ENCODE results near the gene SLC2A3.
"Not testable (repeated sequence)": the region's sequence is repeated elsewhere in the genome, so short reads cannot be mapped to it uniquely, and the experiment has no call there.

SLC2A3 gene

DNA sequence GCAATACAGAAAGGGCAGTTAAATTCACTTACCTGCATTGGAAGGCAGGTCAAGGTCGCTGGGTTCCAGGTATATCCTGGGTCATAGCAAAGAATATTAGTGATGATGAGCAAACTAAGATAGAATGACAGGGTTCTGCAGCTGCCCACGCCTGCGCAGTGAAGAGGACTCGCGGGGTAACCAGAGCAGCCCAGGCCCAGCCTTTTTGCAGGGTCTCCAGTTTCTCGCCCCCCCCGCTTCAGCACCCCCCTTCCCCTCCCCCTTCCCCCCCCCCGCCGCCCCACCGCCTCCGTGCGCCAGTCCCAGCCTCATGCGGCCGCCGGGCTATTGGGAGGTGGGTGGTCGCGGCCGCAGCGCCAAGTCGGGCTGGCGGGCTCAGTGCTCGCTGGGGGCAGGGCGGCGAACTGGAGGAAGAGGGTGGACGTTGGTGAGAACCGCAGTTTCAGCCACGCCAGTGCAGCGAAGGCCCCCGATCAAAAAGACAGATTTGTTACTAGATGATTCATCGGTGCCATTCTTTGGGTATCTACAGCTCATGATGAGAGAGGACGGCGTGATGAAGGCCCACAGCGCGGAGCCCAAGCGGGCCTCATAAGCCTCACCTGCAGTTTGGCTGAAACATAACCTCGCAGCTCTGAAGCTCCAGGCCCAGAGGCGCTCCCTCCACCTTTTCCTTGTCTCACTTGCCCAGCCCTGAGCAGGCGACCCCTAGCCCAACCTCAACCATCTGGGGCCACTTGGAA lies 20.2 kb downstream of the SLC2A3 start:
- peak; percentile 45 for DNase-seq

- not testable (repeated sequence) for DNase-seq
These were observed 25.9 kb downstream of the SLC2A3 start for GRCh38 chr12:7910106-7910505.

DNA sequence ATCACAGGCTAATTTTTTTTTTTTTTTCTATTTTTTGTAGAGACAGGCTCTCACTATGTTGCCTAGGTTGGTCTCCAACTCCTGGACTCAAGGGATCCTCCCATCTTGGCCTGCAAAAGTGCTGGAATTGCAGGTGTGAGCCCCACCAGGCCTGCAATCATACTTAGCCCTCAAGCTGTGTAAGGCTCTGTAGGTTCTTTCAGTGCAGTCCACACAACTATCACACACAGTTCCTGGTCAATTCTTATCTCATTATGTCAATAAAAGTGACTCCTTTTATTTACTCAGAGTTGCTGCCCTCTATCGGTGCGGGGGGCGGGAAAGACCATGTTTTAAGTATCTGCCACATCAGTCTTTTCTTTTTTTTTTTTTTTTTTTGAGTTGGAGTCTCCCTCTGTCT lies 29.0 kb downstream of the SLC2A3 start:
- DNase-seq = no peak

- not testable (repeated sequence) for DNase-seq
These were observed 29.7 kb downstream of the SLC2A3 start for GRCh38 chr12:7906303-7906702.

- DNase-seq = not testable (repeated sequence)
These were observed 30.3 kb downstream of the SLC2A3 start for GRCh38 chr12:7905600-7906125.

- DNase-seq = no peak
These were observed 30.9 kb downstream of the SLC2A3 start for GRCh38 chr12:7905071-7905470.

GRCh38 chr12:7902416-7902815 lies 33.6 kb downstream of the SLC2A3 start:
- not testable (repeated sequence) for DNase-seq

DNA sequence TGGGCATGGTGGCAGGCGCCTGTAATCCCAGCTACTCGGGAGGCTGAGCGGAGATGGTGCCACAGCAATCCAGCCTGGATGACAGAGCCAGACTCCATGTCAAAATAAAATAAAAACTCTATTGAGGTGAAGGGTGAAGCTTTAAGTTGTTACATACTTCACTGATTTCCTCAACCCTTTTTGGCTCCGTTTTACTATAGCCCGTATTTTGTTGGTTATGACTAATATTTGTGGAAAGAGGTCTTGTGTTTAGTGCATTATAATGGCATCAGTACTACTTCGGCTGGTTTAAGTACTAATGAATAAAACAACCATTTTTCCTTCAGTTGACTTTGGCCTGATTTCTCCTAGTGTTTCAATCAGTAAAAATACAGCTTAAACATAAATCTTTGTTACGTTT lies 36.2 kb downstream of the SLC2A3 start:
- DNase-seq = no peak

- not testable (repeated sequence) for DNase-seq
These were observed 39.3 kb downstream of the SLC2A3 start for GRCh38 chr12:7896726-7897125.

DNA sequence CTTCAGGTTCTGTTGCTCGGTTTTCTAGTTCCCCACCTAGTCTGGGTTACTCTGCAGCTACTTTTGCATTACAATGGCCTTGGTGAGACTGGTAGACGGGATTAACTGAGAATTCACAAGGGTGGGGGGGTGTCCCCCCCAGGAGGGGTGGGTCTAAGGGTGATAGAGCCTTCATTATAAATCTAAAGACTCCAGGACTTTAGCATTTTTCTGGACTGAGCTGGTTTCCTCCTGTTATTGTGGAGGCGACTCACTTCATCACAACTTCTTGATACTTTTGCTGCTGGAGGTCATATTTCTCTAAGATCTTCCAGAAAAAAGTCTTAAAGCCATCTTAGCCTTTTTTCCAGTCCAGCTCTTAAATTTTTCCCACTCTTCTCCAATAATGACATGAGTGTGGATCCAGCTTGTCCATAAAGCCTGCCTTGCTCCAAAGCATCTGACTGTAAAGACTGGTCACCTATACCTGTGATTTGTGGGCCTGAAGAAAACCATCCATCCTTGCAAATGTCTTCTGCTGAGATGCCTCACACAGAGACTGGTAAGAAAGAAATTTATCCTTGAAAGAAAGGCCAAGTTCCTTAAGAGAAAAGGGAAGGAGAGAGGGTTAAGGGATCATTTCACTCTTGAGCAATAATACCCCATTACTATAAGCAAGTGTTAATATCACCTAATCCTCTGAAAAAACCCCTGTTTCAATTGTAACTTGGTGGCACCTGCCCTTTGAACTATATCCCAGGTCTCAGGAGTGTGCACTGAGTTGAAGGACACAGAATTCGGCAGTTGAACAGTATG lies 43.6 kb downstream of the SLC2A3 start:
- DNase-seq = no peak

- no peak for DNase-seq
These were observed 51.3 kb downstream of the SLC2A3 start for GRCh38 chr12:7884689-7885088.

DNA sequence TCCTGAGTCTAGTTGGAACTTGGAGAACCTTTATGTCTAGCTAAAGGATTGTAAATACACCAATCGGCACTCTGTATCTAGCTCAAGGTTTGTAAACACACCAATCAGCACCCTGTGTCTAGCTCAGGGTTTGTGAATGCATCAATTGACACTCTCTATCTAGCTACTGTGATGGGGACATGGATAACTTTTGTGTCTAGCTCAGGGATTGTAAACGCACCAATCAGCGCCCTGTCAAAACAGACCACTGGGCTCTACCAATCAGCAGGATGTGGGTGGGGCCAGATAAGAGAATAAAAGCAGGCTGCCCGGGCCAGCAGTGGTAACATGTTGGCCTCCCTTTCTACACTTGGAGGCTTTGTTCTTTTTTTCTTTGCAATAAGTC lies 54.3 kb downstream of the SLC2A3 start:
- not testable (repeated sequence) for DNase-seq

DNA sequence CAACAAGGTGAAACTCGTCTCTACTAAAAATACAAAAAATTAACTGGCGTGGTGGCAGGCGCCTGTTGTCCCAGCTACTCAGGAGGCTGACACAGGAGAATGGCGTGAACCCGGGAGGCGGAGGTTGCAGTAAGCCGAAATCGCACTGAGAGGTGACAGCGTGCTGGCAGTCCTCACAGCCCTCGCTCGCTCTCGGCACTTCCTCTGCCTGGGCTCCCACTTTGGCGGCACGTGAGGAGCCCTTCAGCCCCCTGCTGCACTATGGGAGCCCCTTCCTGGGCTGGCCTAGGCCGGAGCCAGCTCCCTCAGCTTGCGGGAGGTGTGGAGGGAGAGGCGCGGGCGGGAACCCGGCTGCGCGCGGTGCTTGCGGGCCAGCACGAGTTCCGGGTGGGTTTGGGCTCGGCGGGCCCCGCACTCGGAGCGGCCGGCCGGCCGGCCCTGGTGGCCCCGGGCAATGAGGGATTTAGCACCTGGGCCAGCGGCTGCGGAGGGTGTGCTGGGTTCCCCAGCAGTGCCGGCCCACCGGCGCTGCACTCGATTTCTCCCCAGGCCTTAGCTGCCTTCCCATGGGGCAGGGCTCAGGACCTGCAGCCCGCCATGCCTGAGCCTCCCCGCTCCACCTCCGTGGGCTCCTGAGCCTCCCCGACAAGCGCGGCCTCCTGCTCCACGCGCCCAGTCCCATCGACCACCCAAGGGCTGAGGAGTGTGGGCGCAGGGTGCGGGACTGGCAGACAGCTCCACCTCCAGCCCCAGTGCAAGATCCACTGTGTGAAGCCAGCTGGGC lies 54.8 kb downstream of the SLC2A3 start:
- not testable (repeated sequence) for DNase-seq

GRCh38 chr12:7879246-7879645 lies 56.7 kb downstream of the SLC2A3 start:
- no peak for DNase-seq

- DNase-seq = no peak
These were observed 58.6 kb downstream of the SLC2A3 start for GRCh38 chr12:7877420-7877819.

DNA sequence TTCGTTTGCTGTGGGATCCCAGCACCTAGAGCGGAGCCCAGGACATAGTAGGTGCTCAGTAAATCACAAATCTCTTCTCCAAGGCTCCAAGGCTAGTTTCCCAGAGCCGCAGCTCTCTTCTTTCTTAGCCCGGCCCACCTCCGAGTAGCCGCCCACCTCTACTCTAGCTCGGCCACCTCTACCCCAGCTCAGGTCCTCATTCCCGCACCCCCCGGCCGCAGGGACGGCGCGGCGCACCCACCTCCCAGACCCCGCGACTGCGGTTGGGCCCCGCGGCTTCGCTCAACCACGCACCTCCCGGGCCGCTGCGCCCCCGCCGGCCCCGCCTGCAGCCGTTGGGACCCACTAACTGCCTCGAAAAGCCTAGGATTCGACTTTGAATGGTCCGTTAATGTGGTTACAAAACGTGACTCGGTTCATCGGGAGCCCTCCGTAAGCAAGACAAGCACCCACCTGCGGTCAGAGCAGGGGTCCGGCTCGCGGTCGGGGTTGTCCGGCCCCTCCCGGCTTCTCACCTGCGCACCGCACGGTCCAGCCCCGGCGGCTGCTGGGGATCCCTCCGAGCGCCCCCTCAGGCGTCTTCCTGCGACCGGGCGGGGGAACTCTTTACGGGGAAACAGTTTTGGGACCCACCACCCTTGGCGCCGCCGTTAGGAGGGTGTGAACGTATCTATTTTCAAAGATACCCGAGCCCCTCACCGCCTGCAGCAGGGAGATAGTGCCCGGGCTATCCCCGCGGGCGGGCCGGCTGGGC lies 63.2 kb downstream of the SLC2A3 start, which contains the start of gene SLC2A14:
Gene SLC2A14, minus strand, starts transcription at position 350 of the 754 bp plus-strand sequence. CDS start 3,035 bp downstream, outside the sequence.
- DNase-seq = no peak

DNA sequence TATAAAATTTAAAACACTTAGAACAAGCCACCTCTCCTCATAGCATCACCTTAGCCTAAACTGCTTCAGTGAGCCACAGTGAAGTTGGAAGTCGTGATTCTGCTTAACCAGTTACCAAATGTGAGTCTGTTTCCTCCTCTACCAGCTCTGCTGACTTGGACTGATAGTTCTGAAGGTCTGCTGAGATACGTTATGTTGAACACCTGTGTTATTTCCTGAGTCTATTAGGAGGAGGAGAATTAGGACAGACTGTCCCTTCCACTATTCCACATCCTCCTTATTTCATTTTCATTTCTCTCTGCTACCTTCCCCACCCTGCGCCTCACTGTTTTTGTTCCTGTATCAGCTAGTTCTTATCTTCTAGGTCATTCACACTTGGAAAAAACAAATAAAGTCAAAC lies 65.7 kb downstream of the SLC2A3 start:
- no peak for DNase-seq

Measured in activated CD4-positive, alpha-beta T cell treated with anti-CD3 and anti-CD28 coated beads, Interleukin-2, Interleukin-6, amounts not matched to agents 100 ng/mL and 50 ng/mL, durations not matched to agents 16 hours and 8 hours (primary cell).